Prostate gland (tissue), 2 donors: ENCODE results near the gene SCYL1. TPM values are rescaled to one million over a fixed set of nuclear protein-coding genes. Genes with fewer than 3 reads are reported as not detected.

Experiments used
- DNase-seq: peaks from one replicate; pipeline ENCODE4 v3.0.0-alpha.2; 2019; ENCODE audit warnings: low spot score
- H3K27ac ChIP-seq, 2 donors: fragments of 200-600 bp; sonication (generic); 2 replicates each; pipeline ENCODE4 v1.5.1; 2017 to 2019
- H3K27me3 ChIP-seq: fragments of 200-600 bp; sonication (generic); replicated peaks from 2 replicates; pipeline ENCODE4 v1.5.1; 2019; ENCODE audit not compliant: insufficient read depth
- H3K36me3 ChIP-seq, 2 donors: fragments of 200-600 bp; sonication (generic); 1 replicate in 1 of 2; 2 replicates in 1 of 2; pipeline versions ENCODE4 v1.5.1 to v1.8.1; 2017 to 2019
- H3K4me1 ChIP-seq: fragments of 200-600 bp; sonication (generic); replicated peaks from 2 replicates; pipeline ENCODE4 v1.5.1; 2019
- H3K4me3 ChIP-seq, 2 donors: fragments of 200-600 bp; sonication (generic); 2 replicates each; pipeline ENCODE4 v1.5.1; 2017 to 2019
- H3K9me3 ChIP-seq: fragments of 200-600 bp; sonication (generic); 2 replicates; pipeline ENCODE4 v1.5.1; 2017
- CTCF ChIP-seq, 4 experiments: fragments of 200-600 bp in 2 of 4; fragments of 450-650 bp in 2 of 4; sonication (generic) in 2 of 4; IDR thresholded peaks; 1 replicate in 3 of 4; 2 replicates in 1 of 4; pipeline ENCODE4 v1.5.1; 2016 to 2019; ENCODE audit warnings: antibody characterized with exemption in 4 of 4, mild to moderate bottlenecking in 2 of 4, moderate library complexity in 2 of 4
- POLR2A ChIP-seq: fragments of 450-650 bp; IDR thresholded peaks from one replicate; pipeline ENCODE4 v1.6.1; 2016; ENCODE audit warnings: antibody characterized with exemption, mild to moderate bottlenecking
- POLR2AphosphoS5 ChIP-seq: sonication (generic); formaldehyde crosslinking; IDR thresholded peaks from one replicate; pipeline ENCODE4 v1.6.1; 2017; ENCODE audit warnings: antibody characterized with exemption
- WGBS: methylation state at CpG from one replicate; pipeline ENCODE4 v1.1.5; 2018; 5-methylcytosine and 5-hydroxymethylcytosine counted together
- intact Hi-C: fragments of 100-400 bp; cut with DNase I; formaldehyde crosslinking; loops from one replicate; pipeline ENCODE4 v1.14.2; 2022
- total RNA-seq, 2 donors: library from RNA; depleted of rRNA; stranded (reverse); fragments of >200 nt; gene quantifications; one replicate each; pipeline ENCODE4 v1.1.0, GENCODE V29; 2016

SCYL1 gene
- total RNA-seq, 2 donors from 2014 or later = 125 to 177 TPM

GRCh38 chr11:65551572-65552387 lies 26.9 kb downstream of the SCYL1 start:
- TF ChIP-seq POLR2AphosphoS5 (no peak), CTCF (IDR thresholded peaks at IDR 0.05) (peak in 2 of 4 experiments; percentile 44 to 55), POLR2A (no peak)
- no peaks in the 10 kb centered on the region for H3K36me3 ChIP-seq
- 66% methylated on average over 12 of the region's 17 CpGs for WGBS
- no peaks in the 10 kb centered on the region for H3K9me3 ChIP-seq
- no peak overlapping the region for H3K4me3 ChIP-seq
- H3K27ac ChIP-seq = no peak overlapping the region
- intact Hi-C loops = no loop called here
- no peak for DNase-seq
- peaks cover 3% of the 10 kb centered on the region for H3K4me1 ChIP-seq
- H3K27me3 ChIP-seq = no peaks in the 10 kb centered on the region

GRCh38 chr11:65552388-65552951 lies 27.6 kb downstream of the SCYL1 start:
- Histone ChIP-seq H3K4me1 (peaks cover 5% of the 10 kb centered on the region), H3K36me3 (no peaks in the 10 kb centered on the region), H3K27me3 (no peaks in the 10 kb centered on the region), H3K9me3 (no peaks in the 10 kb centered on the region), H3K4me3 (no peak overlapping the region), H3K27ac (no peak overlapping the region)
- TF ChIP-seq CTCF (IDR thresholded peaks at IDR 0.05) (no peak), POLR2A (no peak), POLR2AphosphoS5 (no peak)
- intact Hi-C loops = no loop called here
- no peak for DNase-seq
- 82% methylated on average over 9 of the region's 9 CpGs for WGBS

GRCh38 chr11:65553301-65554001 lies 28.6 kb downstream of the SCYL1 start:
- no peak for TF ChIP-seq POLR2AphosphoS5
- TF ChIP-seq POLR2A = no peak
- no peak for TF ChIP-seq CTCF (IDR thresholded peaks at IDR 0.05)
- no peak overlapping the region for H3K4me3 ChIP-seq
- no peaks in the 10 kb centered on the region for H3K9me3 ChIP-seq
- WGBS = 69% methylated on average over 30 of the region's 37 CpGs
- H3K27me3 ChIP-seq = no peaks in the 10 kb centered on the region
- H3K27ac ChIP-seq = no peak overlapping the region
- no peaks in the 10 kb centered on the region for H3K36me3 ChIP-seq
- intact Hi-C loops = no loop called here
- no peak for DNase-seq
- peaks cover 5% of the 10 kb centered on the region for H3K4me1 ChIP-seq

- no peak for TF ChIP-seq POLR2AphosphoS5
- no peak for TF ChIP-seq POLR2A
- no peak for TF ChIP-seq CTCF (IDR thresholded peaks at IDR 0.05)
- Histone ChIP-seq H3K27ac (no peak overlapping the region), H3K4me1 (peaks cover 13% of the 10 kb centered on the region), H3K27me3 (no peaks in the 10 kb centered on the region), H3K9me3 (no peaks in the 10 kb centered on the region), H3K4me3 (no peak overlapping the region), H3K36me3 (no peaks in the 10 kb centered on the region)
- intact Hi-C loops = no loop called here
- no peak for DNase-seq
- 71% methylated on average over 20 of the region's 27 CpGs for WGBS
Observed at GRCh38 chr11:65554057-65554818, 29.4 kb downstream of the SCYL1 start.
